Ishikawa (cell line): ENCODE measurements around the gene ZMIZ1.

Source experiments
- CEBPB ChIP-seq: IDR thresholded peaks from 2 replicates; pipeline ENCODE4 v1.6.1; 2012
- CREB1 ChIP-seq: IDR thresholded peaks from 2 replicates; pipeline ENCODE4 v1.6.1; 2012; ENCODE audit warnings: low read depth
- EGR1 ChIP-seq: IDR thresholded peaks from 2 replicates; pipeline ENCODE4 v1.6.1; 2012
- EP300 ChIP-seq: IDR thresholded peaks from 2 replicates; pipeline ENCODE4 v1.6.1; 2012; ENCODE audit warnings: borderline replicate concordance
- FOXM1 ChIP-seq: IDR thresholded peaks from 2 replicates; pipeline ENCODE4 v1.6.1; 2012; ENCODE audit warnings: low read depth, borderline replicate concordance
- NFIC ChIP-seq: IDR thresholded peaks from 2 replicates; pipeline ENCODE4 v1.6.1; 2012
- RAD21 ChIP-seq: IDR thresholded peaks from 2 replicates; pipeline ENCODE4 v1.6.1; 2012; ENCODE audit warnings: low read depth
- REST ChIP-seq: IDR thresholded peaks from 2 replicates; pipeline ENCODE4 v1.6.1; 2012; ENCODE audit warnings: low read depth, mild to moderate bottlenecking
- TAF1 ChIP-seq: IDR thresholded peaks from 2 replicates; pipeline ENCODE4 v1.6.1; 2012; ENCODE audit warnings: low read depth, mild to moderate bottlenecking
- TCF12 ChIP-seq: IDR thresholded peaks from 2 replicates; pipeline ENCODE4 v1.6.1; 2012; ENCODE audit warnings: low read depth
- TEAD4 ChIP-seq: IDR thresholded peaks from 2 replicates; pipeline ENCODE4 v1.6.1; 2012
- YY1 ChIP-seq: IDR thresholded peaks from 2 replicates; pipeline ENCODE4 v1.6.1; 2012; ENCODE audit warnings: low read depth
- ZBTB7A ChIP-seq: IDR thresholded peaks from 2 replicates; pipeline ENCODE4 v1.6.1; 2012; ENCODE audit warnings: low read depth
- TF ChIP-seq, protein P1 (sequence below): IDR thresholded peaks from 2 replicates; pipeline ENCODE4 v1.6.1; 2012
- TF ChIP-seq, protein P2 (sequence below): IDR thresholded peaks from 2 replicates; pipeline ENCODE4 v1.6.1; 2012

Gene ZMIZ1

DNA sequence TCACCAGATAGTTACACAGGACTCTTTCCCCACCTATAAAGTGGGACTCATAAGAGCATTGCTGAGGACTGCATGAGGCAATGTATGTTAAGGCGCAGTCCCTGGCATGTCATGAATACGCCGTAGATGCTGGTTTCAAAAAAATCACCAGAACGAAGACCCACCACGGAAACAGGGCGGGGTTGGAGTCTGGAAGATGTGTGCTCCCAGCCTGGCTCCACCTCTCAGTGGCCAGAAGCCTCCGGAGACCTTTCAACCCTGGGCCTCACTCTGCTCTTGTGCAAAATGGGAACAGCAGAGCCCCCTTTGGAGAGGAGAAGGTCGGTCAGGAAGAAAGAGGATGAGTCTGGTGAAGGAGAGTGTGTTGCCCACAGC lies 12.4 kb upstream of the ZMIZ1 start:
- TF ChIP-seq TCF12 (no peak), NFIC (no peak), EP300 (no peak)
- TF ChIP-seq, protein P1, sequence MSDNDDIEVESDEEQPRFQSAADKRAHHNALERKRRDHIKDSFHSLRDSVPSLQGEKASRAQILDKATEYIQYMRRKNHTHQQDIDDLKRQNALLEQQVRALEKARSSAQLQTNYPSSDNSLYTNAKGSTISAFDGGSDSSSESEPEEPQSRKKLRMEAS, result no peak

GRCh38 chr10:79056736-79057391 lies 11.9 kb upstream of the ZMIZ1 start:
- no peak for TF ChIP-seq YY1
- TF ChIP-seq RAD21, result no peak
- TF ChIP-seq TCF12, result no peak
- no peak for TF ChIP-seq TAF1
- TF ChIP-seq REST, result no peak
- no peak for TF ChIP-seq EGR1
- TF ChIP-seq FOXM1, result no peak
- TF ChIP-seq NFIC, result no peak
- TF ChIP-seq TEAD4, result no peak
- TF ChIP-seq, protein P2, sequence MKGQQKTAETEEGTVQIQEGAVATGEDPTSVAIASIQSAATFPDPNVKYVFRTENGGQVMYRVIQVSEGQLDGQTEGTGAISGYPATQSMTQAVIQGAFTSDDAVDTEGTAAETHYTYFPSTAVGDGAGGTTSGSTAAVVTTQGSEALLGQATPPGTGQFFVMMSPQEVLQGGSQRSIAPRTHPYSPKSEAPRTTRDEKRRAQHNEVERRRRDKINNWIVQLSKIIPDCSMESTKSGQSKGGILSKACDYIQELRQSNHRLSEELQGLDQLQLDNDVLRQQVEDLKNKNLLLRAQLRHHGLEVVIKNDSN, result no peak
- no peak for TF ChIP-seq CREB1
- TF ChIP-seq EP300, result no peak
- no peak for TF ChIP-seq CEBPB
- TF ChIP-seq, protein P1, result no peak
- TF ChIP-seq ZBTB7A, result no peak

DNA sequence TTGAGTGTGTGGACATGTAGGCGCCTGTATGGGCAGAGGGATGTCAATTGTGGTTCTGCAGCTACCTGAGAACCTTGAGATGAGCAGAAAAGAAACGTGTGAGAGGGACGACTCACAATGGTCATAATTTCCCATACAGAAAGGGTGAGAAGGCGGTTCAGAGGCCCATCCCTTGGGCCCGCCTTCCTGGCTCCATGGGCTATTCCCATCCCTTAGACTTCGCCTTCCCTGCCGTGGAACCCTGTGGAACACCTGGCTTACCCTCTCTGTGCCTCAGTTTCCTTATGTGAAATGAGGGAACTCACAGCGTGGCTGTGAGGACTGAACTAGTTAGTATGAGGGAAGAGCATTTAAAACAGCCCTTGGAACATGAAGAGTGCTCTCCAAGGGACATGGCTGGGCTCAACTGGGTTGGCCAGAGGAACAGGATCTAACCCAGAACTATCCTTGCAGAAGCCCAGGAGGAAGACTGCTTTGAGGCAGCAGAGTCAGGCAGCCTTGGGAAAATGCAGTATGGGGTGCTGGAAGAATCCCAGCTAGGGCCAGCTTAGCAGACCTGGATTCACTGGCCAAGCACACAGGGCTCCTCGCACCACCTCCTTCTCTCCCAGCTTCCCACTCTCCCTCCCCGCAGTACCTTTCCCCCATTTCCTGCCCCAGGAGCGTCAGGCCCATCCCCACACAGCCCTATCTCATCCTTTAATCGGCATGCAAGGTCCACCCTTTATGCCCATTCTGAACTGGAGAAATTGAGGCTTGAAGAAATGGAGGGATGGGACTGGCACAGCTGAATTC lies 11.1 kb upstream of the ZMIZ1 start:
- TF ChIP-seq NFIC (no peak), TEAD4 (no peak), TAF1 (no peak), RAD21 (no peak), REST (no peak), FOXM1 (no peak), TCF12 (no peak), CREB1 (no peak), CEBPB (no peak), ZBTB7A (no peak), EGR1 (no peak), YY1 (no peak), EP300 (no peak)
- TF ChIP-seq, protein P1, result no peak
- TF ChIP-seq, protein P2, result no peak

DNA sequence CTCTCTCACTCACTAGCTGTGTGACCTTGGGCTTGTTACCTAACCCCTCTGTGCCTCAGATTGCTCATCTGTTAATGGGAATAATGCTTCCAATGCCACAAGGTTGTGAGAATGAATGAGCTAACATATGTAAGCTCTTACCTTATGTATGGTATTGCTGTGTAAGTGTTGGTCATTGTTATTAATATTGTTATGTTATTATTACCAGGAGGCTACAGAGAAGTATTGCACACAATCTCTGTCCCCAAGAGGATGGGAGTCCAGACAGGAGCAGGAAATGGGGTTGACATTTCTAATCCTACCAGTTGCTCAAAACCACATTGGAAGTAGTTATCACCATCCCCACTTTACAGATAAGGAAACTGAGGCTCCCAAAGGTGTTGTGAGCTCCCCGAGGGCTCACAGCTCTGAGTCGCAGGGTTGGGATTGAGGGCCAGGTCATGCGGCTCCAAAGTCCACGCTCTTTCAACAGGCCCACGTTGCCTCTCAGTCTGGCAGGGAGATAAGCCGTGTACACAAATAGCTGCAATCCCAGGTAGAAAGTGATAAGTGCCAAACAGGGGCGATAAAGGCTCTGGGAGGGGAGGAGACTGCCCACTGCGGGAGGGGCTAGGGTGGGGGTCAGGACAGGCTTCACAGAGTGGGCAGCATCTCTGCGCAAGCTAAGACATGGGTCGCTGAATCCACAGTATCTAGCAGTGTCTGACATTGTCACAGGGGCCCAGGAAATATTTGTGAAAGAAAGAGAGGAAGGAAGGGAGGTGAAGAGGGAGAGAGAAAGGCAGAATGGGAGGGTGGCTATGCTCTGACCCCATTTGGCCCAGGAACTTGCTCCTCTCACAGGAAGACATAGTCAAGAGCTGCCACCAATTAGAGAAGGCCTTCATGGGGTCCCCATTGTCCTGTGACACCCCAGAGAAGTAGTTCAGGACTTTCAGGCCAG lies 9.6 kb upstream of the ZMIZ1 start:
- TF ChIP-seq TCF12 (no peak), CREB1 (no peak), CEBPB (no peak), EP300 (no peak), NFIC (no peak), TEAD4 (no peak), FOXM1 (no peak), ZBTB7A (no peak), YY1 (no peak), TAF1 (no peak), REST (no peak), EGR1 (no peak), RAD21 (no peak)
- TF ChIP-seq, protein P2, result no peak
- TF ChIP-seq, protein P1, result no peak
